ENCODE data around the gene PLCB1.

Gene PLCB1

DNA sequence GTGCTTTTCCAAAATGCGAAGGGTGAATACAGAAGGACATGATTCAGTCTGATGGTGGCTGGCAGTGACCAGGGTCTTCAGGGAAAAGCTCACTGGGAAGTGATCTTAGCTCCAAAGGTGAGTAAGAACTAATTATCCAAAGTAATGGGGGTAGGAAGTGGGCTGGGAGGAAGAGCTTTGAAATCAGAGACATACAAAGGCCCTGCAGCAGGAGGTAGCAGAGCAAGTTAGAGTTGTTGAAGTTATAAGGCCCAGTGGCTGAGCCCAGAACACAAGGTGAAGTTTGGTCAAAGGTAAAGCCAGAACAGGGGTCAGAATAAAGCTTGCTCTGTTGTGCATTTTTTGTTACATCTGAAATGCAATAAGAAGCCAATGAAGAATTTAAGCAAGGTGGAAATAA, 81.2 kb downstream of the PLCB1 start:
- Histone ChIP-seq H3K36me3 (no peaks in the 10 kb centered on the region), H3K27ac (no peak overlapping the region), H3K27me3 (ENCODE audit: insufficient read depth, low read depth, severe bottlenecking) (no peaks in the 10 kb centered on the region), H3K4me3 (ENCODE audit: low read depth, low read length) (no peak overlapping the region), H3K9me3 (ENCODE audit: severe bottlenecking) (no peaks in the 10 kb centered on the region)
- TF ChIP-seq, protein P1, sequence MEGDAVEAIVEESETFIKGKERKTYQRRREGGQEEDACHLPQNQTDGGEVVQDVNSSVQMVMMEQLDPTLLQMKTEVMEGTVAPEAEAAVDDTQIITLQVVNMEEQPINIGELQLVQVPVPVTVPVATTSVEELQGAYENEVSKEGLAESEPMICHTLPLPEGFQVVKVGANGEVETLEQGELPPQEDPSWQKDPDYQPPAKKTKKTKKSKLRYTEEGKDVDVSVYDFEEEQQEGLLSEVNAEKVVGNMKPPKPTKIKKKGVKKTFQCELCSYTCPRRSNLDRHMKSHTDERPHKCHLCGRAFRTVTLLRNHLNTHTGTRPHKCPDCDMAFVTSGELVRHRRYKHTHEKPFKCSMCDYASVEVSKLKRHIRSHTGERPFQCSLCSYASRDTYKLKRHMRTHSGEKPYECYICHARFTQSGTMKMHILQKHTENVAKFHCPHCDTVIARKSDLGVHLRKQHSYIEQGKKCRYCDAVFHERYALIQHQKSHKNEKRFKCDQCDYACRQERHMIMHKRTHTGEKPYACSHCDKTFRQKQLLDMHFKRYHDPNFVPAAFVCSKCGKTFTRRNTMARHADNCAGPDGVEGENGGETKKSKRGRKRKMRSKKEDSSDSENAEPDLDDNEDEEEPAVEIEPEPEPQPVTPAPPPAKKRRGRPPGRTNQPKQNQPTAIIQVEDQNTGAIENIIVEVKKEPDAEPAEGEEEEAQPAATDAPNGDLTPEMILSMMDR (IDR thresholded peaks at IDR 0.05; ENCODE audit: low read depth, low read length): no peak
- no peak for DNase-seq

DNA sequence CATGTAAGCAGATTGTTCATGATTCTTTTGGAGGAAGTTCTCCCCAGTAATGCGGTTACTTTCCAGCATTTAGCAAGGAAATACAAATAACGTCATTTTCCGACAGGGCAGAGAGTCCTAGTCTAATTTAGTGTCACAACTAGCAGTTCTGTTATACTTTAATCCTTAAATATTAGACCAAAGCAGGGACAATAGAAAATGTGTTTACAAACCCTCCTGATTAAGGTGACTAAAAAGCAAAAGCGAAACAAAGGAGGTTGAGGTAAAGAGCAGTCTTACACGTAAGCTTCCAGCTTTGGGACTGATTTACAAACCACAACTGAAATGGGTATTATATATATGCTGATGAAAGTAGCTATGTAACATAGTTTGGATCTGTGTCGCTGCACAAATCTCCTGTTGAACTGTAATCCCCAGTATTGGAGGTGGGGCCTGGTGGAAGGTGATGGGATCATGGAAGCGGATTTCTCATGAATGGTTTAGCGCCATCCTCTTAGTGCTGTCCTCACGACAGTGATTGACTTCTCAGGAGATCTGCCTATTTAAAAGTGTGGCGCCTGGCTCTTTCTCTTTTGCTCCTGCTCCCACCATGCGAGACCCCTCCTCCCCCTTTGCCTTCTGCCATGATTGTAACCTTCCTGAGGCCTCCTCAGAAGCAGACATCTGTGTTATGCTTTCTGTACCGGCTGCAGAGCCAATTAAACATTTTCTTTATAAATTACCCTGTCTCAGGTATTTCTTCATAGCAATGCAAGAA, 81.9 kb downstream of the PLCB1 start:
- H3K27me3 ChIP-seq (ENCODE audit: insufficient read depth, low read depth, severe bottlenecking): no peaks in the 10 kb centered on the region
- peak overlapping the region; percentile 10 for H3K4me3 ChIP-seq (ENCODE audit: low read depth, low read length)
- TF ChIP-seq, protein P1 (IDR thresholded peaks at IDR 0.05; ENCODE audit: low read depth, low read length): no peak
- H3K27ac ChIP-seq: peak overlapping the region; percentile 27; the same call in 1 of the 2 replicates
- H3K36me3 ChIP-seq: no peaks in the 10 kb centered on the region
- H3K9me3 ChIP-seq (ENCODE audit: severe bottlenecking): no peaks in the 10 kb centered on the region
- peak; percentile 69 for DNase-seq

DNA sequence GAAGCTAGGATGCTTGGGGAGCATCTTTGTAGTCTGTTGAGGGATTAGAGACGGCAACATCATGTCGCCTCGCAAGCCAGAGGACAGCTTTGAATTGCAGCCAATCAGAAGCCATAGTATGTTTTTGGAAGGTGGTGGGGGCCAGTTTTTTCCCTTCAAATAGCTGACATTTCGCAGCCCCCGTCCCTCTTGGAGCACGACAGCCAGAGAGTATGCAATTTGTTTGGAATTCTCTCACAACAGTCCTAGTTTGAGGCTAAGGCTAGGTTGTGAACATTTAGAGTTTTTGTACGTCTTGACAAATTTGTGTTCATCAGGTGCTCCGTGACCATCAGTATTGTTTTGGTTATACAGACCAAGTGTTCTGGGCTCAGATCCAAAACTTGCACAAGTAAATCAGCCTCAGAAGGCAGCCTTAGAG, 83.3 kb downstream of the PLCB1 start:
- TF ChIP-seq, protein P1 (IDR thresholded peaks at IDR 0.05; ENCODE audit: low read depth, low read length): no peak
- no peak overlapping the region for H3K27ac ChIP-seq
- no peaks in the 10 kb centered on the region for H3K27me3 ChIP-seq (ENCODE audit: insufficient read depth, low read depth, severe bottlenecking)

DNA sequence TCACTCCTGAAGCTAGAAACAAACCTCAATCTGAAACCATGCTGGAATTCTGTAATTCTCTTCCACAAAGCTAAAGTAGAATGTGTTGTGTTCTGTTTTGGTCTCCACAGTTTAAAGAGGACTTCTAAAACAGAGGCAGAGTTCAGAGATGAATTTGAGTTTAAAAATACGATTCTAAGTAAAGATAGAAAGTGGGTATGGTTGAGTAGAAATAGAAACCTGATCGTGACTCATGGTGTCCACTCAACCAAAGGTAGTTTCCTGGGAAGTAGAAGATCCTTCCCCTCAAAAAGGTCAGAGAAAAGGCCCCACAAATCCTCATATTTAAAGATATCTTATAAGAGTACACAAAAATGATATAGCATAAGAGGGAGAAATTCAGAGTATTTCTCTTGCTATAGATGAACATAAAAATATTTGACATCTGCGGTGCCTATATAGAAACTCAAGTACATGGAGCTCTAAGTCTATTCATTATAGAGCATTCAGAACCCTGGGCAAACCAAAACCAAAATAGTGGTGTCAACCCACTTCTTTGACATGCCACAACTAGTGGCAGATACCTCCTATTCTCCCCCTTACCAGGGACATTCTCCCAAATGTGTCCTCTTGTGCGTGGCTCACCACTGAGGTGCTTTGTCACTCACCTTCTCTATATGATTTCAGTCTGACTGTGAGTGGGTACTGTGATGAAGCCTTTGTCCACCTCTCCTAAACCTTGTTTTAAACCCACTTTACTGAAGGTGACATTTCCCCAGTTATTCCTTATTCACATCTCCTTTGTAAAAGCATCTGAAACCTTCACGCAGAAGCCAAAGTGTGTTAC, 84.5 kb downstream of the PLCB1 start:
- Histone ChIP-seq H3K27ac (no peak overlapping the region), H3K27me3 (ENCODE audit: insufficient read depth, low read depth, severe bottlenecking) (no peaks in the 10 kb centered on the region)
- DNase-seq: no peak

More for the DNA sequence above, 83.3 kb downstream of the PLCB1 start:
- Histone ChIP-seq H3K4me3 (ENCODE audit: low read depth, low read length) (no peak overlapping the region), H3K36me3 (no peaks in the 10 kb centered on the region), H3K9me3 (ENCODE audit: severe bottlenecking) (no peaks in the 10 kb centered on the region)
- DNase-seq: no peak

DNA sequence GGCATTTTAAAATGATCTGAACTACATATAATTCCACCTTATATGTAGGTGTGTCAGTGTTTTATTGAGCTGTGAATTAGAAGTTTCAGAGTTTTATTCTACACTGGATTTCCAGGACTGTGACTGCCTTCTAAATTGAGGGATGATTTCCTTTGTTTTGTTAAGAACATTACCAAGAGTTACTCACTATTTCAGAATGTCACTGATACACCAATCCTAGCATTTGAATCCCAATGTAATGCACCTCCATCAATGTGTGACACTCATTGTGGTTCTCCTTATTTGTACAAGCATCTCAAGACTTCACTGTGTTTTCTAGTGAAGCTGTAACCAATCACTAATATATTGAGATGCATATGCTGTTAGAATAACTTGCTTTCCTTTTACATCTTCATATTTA, 86.8 kb downstream of the PLCB1 start:
- TF ChIP-seq, protein P1 (IDR thresholded peaks at IDR 0.05; ENCODE audit: low read depth, low read length): no peak
- no peak overlapping the region for H3K4me3 ChIP-seq (ENCODE audit: low read depth, low read length)
- DNase-seq: no peak
- no peak overlapping the region for H3K27ac ChIP-seq
- no peaks in the 10 kb centered on the region for H3K9me3 ChIP-seq (ENCODE audit: severe bottlenecking)
- no peaks in the 10 kb centered on the region for H3K36me3 ChIP-seq
- no peaks in the 10 kb centered on the region for H3K27me3 ChIP-seq (ENCODE audit: insufficient read depth, low read depth, severe bottlenecking)

More for the DNA sequence above, 84.5 kb downstream of the PLCB1 start:
- Histone ChIP-seq H3K36me3 (no peaks in the 10 kb centered on the region), H3K9me3 (ENCODE audit: severe bottlenecking) (no peaks in the 10 kb centered on the region), H3K4me3 (ENCODE audit: low read depth, low read length) (no peak overlapping the region)
- TF ChIP-seq, protein P1 (IDR thresholded peaks at IDR 0.05; ENCODE audit: low read depth, low read length): no peak
